HepG2 (cell line): Measurements from ENCODE around the gene IKZF3. TPM values are rescaled to one million over a fixed set of nuclear protein-coding genes. Genes with fewer than 3 reads are reported as not detected.

Experiments used
- ADNP ChIP-seq: sonication (generic); formaldehyde crosslinking; IDR thresholded peaks from 2 replicates; pipeline ENCODE4 v1.4.0; 2020; ENCODE audit warnings: missing genetic modification reagents
- ARID4A ChIP-seq: sonication (generic); formaldehyde crosslinking; IDR thresholded peaks from 2 replicates; pipeline ENCODE4 v1.5.0; 2020; ENCODE audit warnings: mild to moderate bottlenecking, missing genetic modification reagents, borderline replicate concordance
- CBX5 ChIP-seq: sonication (generic); formaldehyde crosslinking; IDR thresholded peaks from 2 replicates; pipeline ENCODE4 v1.4.0; 2020; ENCODE audit warnings: missing genetic modification reagents, borderline replicate concordance
- EEA1 ChIP-seq: sonication (generic); formaldehyde crosslinking; IDR thresholded peaks from 2 replicates; pipeline ENCODE4 v1.5.1; 2020; ENCODE audit warnings: mild to moderate bottlenecking, missing genetic modification reagents, borderline replicate concordance
- MED13 ChIP-seq: sonication (generic); formaldehyde crosslinking; IDR thresholded peaks from 2 replicates; pipeline ENCODE4 v1.5.0; 2020; ENCODE audit warnings: missing genetic modification reagents
- NCOA5 ChIP-seq: sonication (generic); formaldehyde crosslinking; IDR thresholded peaks from 2 replicates; pipeline ENCODE4 v1.4.0; 2020; ENCODE audit warnings: missing genetic modification reagents
- PAF1 ChIP-seq: IDR thresholded peaks from 2 replicates; pipeline ENCODE4 v1.6.1; 2016; ENCODE audit warnings: missing genetic modification reagents, missing compliant biosample characterization
- PHF5A ChIP-seq: IDR thresholded peaks from one replicate; pipeline ENCODE4 v1.6.1; 2018; ENCODE audit warnings: low read depth, missing genetic modification reagents; ENCODE audit not compliant: unreplicated experiment
- SNAPC2 ChIP-seq: sonication (generic); formaldehyde crosslinking; IDR thresholded peaks from 2 replicates; pipeline ENCODE4 v1.8.1; 2022; ENCODE audit warnings: mild to moderate bottlenecking, missing genetic modification reagents
- SPEN ChIP-seq: sonication (generic); formaldehyde crosslinking; IDR thresholded peaks from 2 replicates; pipeline ENCODE4 v1.5.1; 2020; ENCODE audit warnings: low read depth, mild to moderate bottlenecking, missing genetic modification reagents
- U2AF1 ChIP-seq: fragments of 200-400 bp; formaldehyde crosslinking; optimal IDR thresholded peaks from 2 replicates; pipeline ENCODE3; 2017; ENCODE audit warnings: mild to moderate bottlenecking, low read depth, low read length
- ZBTB38 ChIP-seq: sonication (generic); formaldehyde crosslinking; IDR thresholded peaks from 2 replicates; pipeline ENCODE4 v1.5.1; 2020; ENCODE audit warnings: mild to moderate bottlenecking, missing genetic modification reagents
- ZFAT ChIP-seq: sonication (generic); formaldehyde crosslinking; conservative IDR thresholded peaks from 2 replicates; pipeline ENCODE4 v1.8.1; 2023; ENCODE audit warnings: missing genetic modification reagents, inconsistent platforms
- ZFP36L1 ChIP-seq: sonication (generic); formaldehyde crosslinking; IDR thresholded peaks from 2 replicates; pipeline ENCODE4 v1.8.0; 2022; ENCODE audit warnings: mild to moderate bottlenecking, missing genetic modification reagents, moderate library complexity
- ZFP90 ChIP-seq: sonication (generic); formaldehyde crosslinking; IDR thresholded peaks from 2 replicates; pipeline ENCODE4 v1.8.0; 2022; ENCODE audit warnings: missing genetic modification reagents, mild to moderate bottlenecking, inconsistent platforms, borderline replicate concordance
- ZMYM3 ChIP-seq: sonication (generic); formaldehyde crosslinking; IDR thresholded peaks from 2 replicates; pipeline ENCODE4 v1.5.1; 2020; ENCODE audit warnings: mild to moderate bottlenecking, missing genetic modification reagents
- ZNF143 ChIP-seq: sonication (generic); formaldehyde crosslinking; IDR thresholded peaks from 2 replicates; pipeline ENCODE4 v1.4.0; 2020; ENCODE audit warnings: missing genetic modification reagents
- ZNF430 ChIP-seq: sonication (generic); formaldehyde crosslinking; IDR thresholded peaks from 2 replicates; pipeline ENCODE4 v1.9.0; 2021; ENCODE audit warnings: mild to moderate bottlenecking, missing genetic modification reagents
- ZNF496 ChIP-seq: sonication (generic); formaldehyde crosslinking; IDR thresholded peaks from 2 replicates; pipeline ENCODE4 v1.8.1; 2023; ENCODE audit warnings: mild to moderate bottlenecking, moderate library complexity, missing genetic modification reagents; ENCODE audit not compliant: insufficient replicate concordance
- ZNF572 ChIP-seq: sonication (generic); formaldehyde crosslinking; IDR thresholded peaks from 2 replicates; pipeline ENCODE4 v1.5.1; 2020; ENCODE audit warnings: mild to moderate bottlenecking, missing genetic modification reagents
- ZNF703 ChIP-seq: sonication (generic); formaldehyde crosslinking; IDR thresholded peaks from 2 replicates; pipeline ENCODE4 v1.5.1; 2020; ENCODE audit warnings: missing genetic modification reagents, mild to moderate bottlenecking, moderate library complexity, borderline replicate concordance
- ZNF782 ChIP-seq: sonication (generic); formaldehyde crosslinking; IDR thresholded peaks from 2 replicates; pipeline ENCODE4 v1.4.0; 2020; ENCODE audit warnings: missing genetic modification reagents, mild to moderate bottlenecking, borderline replicate concordance
- ZSCAN21 ChIP-seq: sonication (generic); formaldehyde crosslinking; IDR thresholded peaks from 2 replicates; pipeline ENCODE4 v1.8.0; 2022; ENCODE audit warnings: mild to moderate bottlenecking, missing genetic modification reagents, moderate library complexity, borderline replicate concordance
- polyA plus RNA-seq, 8 experiments: library from polyadenylated mRNA; depleted of rRNA in 3 of 8; stranded (reverse) in 7 of 8; unstranded in 1 of 8; fragments of >200 nt; fragmentation: Illumina TruSeq in 4 of 8; extraction: Trizol in 4 of 8; gene quantifications; 2 replicates each; pipeline versions ENCODE4 v1.2.1 to v1.2.3, GENCODE V29; 2011 to 2016; ENCODE audit warnings: low read depth in 4 of 8, missing spikeins in 1 of 8, mixed read lengths in 1 of 8; ENCODE audit not compliant: insufficient read depth in 1 of 8
- total RNA-seq, 5 experiments: library from RNA; depleted of rRNA; stranded (reverse); fragments of >200 nt; fragmentation: Illumina TruSeq; extraction: Trizol; gene quantifications; 2 replicates each; pipeline ENCODE4 v1.2.3, GENCODE V29; 2016; ENCODE audit warnings: low read depth in 1 of 5
- TF ChIP-seq, protein P1 (sequence below): sonication (generic); formaldehyde crosslinking; IDR thresholded peaks from 2 replicates; pipeline ENCODE4 v1.5.0; 2020; ENCODE audit warnings: missing genetic modification reagents, mild to moderate bottlenecking, borderline replicate concordance
- TF ChIP-seq, protein P2 (sequence below): sonication (generic); formaldehyde crosslinking; IDR thresholded peaks from 2 replicates; pipeline ENCODE4 v1.4.0; 2020; ENCODE audit warnings: missing genetic modification reagents

The IKZF3 gene
- total and polyA plus RNA-seq, 2 of the 13 experiments (the other 11 are each of a cell fraction or from before 2014, with no cell fraction given): not detected

- no peak for TF ChIP-seq ARID4A
- TF ChIP-seq ZNF782 (CRISPR knock-in tag): no peak
- TF ChIP-seq SNAPC2 (CRISPR knock-in tag): no peak
- TF ChIP-seq ZBTB38: 0 out of 2 replicates have a peak, but pooled peaks have one; percentile 49
- TF ChIP-seq ZFP36L1 (CRISPR knock-in tag): no peak
- no peak for TF ChIP-seq MED13 (CRISPR knock-in tag)
- TF ChIP-seq ZSCAN21 (CRISPR knock-in tag): no peak
- peak; percentile 94 for TF ChIP-seq ZMYM3 (CRISPR knock-in tag)
- TF ChIP-seq ADNP (CRISPR knock-in tag): peak; percentile 85
- TF ChIP-seq EEA1 (CRISPR knock-in tag): no peak
- TF ChIP-seq SPEN (CRISPR knock-in tag): no peak; the same call in 1 of the 2 replicates
- TF ChIP-seq ZFP90 (CRISPR knock-in tag): 0 out of 2 replicates have a peak, but pooled peaks have one; percentile 30
- TF ChIP-seq PHF5A (CRISPR knock-in tag): no peak
- no peak for TF ChIP-seq PAF1 (CRISPR knock-in tag)
- TF ChIP-seq ZNF703 (CRISPR knock-in tag): no peak
- TF ChIP-seq, protein P1, sequence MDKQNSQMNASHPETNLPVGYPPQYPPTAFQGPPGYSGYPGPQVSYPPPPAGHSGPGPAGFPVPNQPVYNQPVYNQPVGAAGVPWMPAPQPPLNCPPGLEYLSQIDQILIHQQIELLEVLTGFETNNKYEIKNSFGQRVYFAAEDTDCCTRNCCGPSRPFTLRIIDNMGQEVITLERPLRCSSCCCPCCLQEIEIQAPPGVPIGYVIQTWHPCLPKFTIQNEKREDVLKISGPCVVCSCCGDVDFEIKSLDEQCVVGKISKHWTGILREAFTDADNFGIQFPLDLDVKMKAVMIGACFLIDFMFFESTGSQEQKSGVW (CRISPR knock-in tag): no peak
- TF ChIP-seq CBX5 (CRISPR knock-in tag): 0 out of 2 replicates have a peak, but pooled peaks have one; percentile 15
- no peak for TF ChIP-seq ZFAT (CRISPR knock-in tag)
- no peak for TF ChIP-seq ZNF572 (CRISPR knock-in tag)
- TF ChIP-seq ZNF496 (CRISPR knock-in tag): no peak
- TF ChIP-seq ZNF143 (CRISPR knock-in tag): no peak
- TF ChIP-seq NCOA5: no peak
- TF ChIP-seq, protein P2, sequence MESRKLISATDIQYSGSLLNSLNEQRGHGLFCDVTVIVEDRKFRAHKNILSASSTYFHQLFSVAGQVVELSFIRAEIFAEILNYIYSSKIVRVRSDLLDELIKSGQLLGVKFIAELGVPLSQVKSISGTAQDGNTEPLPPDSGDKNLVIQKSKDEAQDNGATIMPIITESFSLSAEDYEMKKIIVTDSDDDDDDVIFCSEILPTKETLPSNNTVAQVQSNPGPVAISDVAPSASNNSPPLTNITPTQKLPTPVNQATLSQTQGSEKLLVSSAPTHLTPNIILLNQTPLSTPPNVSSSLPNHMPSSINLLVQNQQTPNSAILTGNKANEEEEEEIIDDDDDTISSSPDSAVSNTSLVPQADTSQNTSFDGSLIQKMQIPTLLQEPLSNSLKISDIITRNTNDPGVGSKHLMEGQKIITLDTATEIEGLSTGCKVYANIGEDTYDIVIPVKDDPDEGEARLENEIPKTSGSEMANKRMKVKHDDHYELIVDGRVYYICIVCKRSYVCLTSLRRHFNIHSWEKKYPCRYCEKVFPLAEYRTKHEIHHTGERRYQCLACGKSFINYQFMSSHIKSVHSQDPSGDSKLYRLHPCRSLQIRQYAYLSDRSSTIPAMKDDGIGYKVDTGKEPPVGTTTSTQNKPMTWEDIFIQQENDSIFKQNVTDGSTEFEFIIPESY (CRISPR knock-in tag): no peak
- peak; percentile 9 for TF ChIP-seq U2AF1
- TF ChIP-seq ZNF430: no peak
These were observed 113.0 kb downstream of the IKZF3 start (continued) for GRCh38 chr17:39751016-39751543.
